ENCODE data around the gene CHPT1. TPM values are rescaled to one million over a fixed set of nuclear protein-coding genes. Genes with fewer than 3 reads are reported as not detected.
"Not testable (repeated sequence)": the region's sequence is repeated elsewhere in the genome, so short reads cannot be mapped to it uniquely, and the experiment has no call there.

Gene CHPT1
- total and polyA plus RNA-seq, 3 donors from 2014 or later: 150 to 267 (median 154) TPM

GRCh38 chr12:101653030-101653429, 44.4 kb upstream of the CHPT1 start:
- Histone ChIP-seq H3K27me3 (no peaks in the 10 kb centered on the region), H3K4me1 (no peaks in the 10 kb centered on the region), H3K36me3 (ENCODE audit: low read depth, missing control alignments) (no peaks in the 10 kb centered on the region), H3K27ac (no peak overlapping the region), H3K4me3 (no peak overlapping the region), H3K9me3 (no peaks in the 10 kb centered on the region)
- DNase-seq: no peak
- TF ChIP-seq CTCF (IDR thresholded peaks at IDR 0.05): no peak
- TF ChIP-seq POLR2A (IDR thresholded peaks at IDR 0.05): no peak
- intact Hi-C loops (cut with DNase I; ENCODE audit: low total_unique reads): no loop called here
- WGBS, 2 donors: 79 to 84% methylated on average over 3 of the region's 3 CpGs

GRCh38 chr12:101653503-101653902, 43.9 kb upstream of the CHPT1 start:
- intact Hi-C loops (cut with DNase I; ENCODE audit: low total_unique reads): no loop called here
- Histone ChIP-seq H3K4me3 (no peak overlapping the region), H3K9me3 (no peaks in the 10 kb centered on the region), H3K27me3 (no peaks in the 10 kb centered on the region), H3K4me1 (no peaks in the 10 kb centered on the region), H3K36me3 (ENCODE audit: low read depth, missing control alignments) (no peaks in the 10 kb centered on the region), H3K27ac (no peak overlapping the region)
- 53 to 65% methylated on average over 3 of the region's 3 CpGs for WGBS, 2 donors
- peak; percentile 22 for DNase-seq
- TF ChIP-seq CTCF (IDR thresholded peaks at IDR 0.05): no peak
- no peak for TF ChIP-seq POLR2A (IDR thresholded peaks at IDR 0.05)

GRCh38 chr12:101654442-101654841, 43.0 kb upstream of the CHPT1 start:
- Histone ChIP-seq H3K36me3 (ENCODE audit: low read depth, missing control alignments) (no peaks in the 10 kb centered on the region), H3K27me3 (no peaks in the 10 kb centered on the region), H3K9me3 (no peaks in the 10 kb centered on the region), H3K4me3 (no peak overlapping the region), H3K4me1 (no peaks in the 10 kb centered on the region), H3K27ac (no peak overlapping the region)
- 100% methylated on average over 1 of the region's 1 CpG for WGBS, 2 donors
- intact Hi-C loops (cut with DNase I; ENCODE audit: low total_unique reads): no loop called here
- TF ChIP-seq POLR2A (IDR thresholded peaks at IDR 0.05) (no peak), CTCF (IDR thresholded peaks at IDR 0.05) (no peak)
- DNase-seq: no peak

GRCh38 chr12:101655393-101655792, 42.0 kb upstream of the CHPT1 start:
- WGBS, 2 donors: 68 to 70% methylated on average over 2 of the region's 2 CpGs
- no peaks in the 10 kb centered on the region for H3K9me3 ChIP-seq

GRCh38 chr12:101660662-101661061, 36.8 kb upstream of the CHPT1 start:
- H3K4me3 ChIP-seq; DNase-seq; H3K27ac ChIP-seq; intact Hi-C loops (cut with DNase I; ENCODE audit: low total_unique reads); H3K27me3 ChIP-seq; H3K9me3 ChIP-seq; H3K36me3 ChIP-seq (ENCODE audit: low read depth, missing control alignments); H3K4me1 ChIP-seq: not testable (repeated sequence)
- 73 to 76% methylated on average over 2 of the region's 2 CpGs for WGBS, 2 donors

More at GRCh38 chr12:101655393-101655792, 42.0 kb upstream of the CHPT1 start:
- Histone ChIP-seq H3K27ac (no peak overlapping the region), H3K4me1 (no peaks in the 10 kb centered on the region), H3K4me3 (no peak overlapping the region), H3K27me3 (no peaks in the 10 kb centered on the region), H3K36me3 (ENCODE audit: low read depth, missing control alignments) (no peaks in the 10 kb centered on the region)
- TF ChIP-seq CTCF (IDR thresholded peaks at IDR 0.05) (no peak), POLR2A (IDR thresholded peaks at IDR 0.05) (no peak)
- intact Hi-C loops (cut with DNase I; ENCODE audit: low total_unique reads): no loop called here
- no peak for DNase-seq
